Amniotic epithelial cell (primary cell): Measurements from ENCODE around the gene DUSP28.

Experiments used
- DNase-seq: peaks from one replicate; pipeline ENCODE4 v3.0.0-alpha.2; 2010; ENCODE audit warnings: low read depth

DUSP28 gene

DNA sequence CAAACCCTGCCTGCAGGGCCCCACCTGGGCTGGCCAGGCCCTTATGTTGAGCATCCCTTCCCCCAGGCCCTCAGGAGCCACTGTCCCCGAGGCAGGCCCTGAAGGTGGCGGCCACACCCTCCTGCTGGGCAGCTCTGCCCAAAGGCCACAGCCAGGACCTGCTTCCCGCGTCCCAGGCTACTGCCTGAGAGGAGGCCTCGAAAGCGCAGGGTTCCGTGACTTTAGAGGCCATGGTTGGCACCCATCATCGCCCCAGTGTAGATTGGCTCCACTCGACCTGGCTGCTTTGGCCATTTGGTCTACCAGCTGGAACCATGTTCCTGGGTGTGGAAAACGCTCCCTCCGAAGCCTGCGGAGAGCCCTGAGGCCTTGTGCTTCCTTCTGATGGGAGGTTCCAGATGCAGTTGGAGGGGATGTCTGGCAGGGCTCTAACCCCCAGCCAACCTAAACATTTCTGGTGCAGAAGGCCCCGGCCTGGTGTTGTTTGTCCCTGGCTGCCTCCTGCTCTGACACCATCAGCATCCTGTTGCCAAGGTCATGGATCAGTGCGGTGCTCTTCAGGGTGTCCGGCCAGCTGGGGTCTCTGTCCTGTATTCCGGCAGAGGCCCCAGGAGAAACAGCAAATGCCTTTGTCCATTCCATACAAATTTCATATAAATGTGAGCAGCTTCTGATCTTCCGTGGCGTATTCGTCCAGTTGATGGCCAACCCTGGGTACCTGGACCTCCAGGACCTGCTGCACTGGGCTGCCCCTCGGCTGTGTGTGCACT, 41.1 kb downstream of the DUSP28 start:
- DNase-seq: no peak

DNA sequence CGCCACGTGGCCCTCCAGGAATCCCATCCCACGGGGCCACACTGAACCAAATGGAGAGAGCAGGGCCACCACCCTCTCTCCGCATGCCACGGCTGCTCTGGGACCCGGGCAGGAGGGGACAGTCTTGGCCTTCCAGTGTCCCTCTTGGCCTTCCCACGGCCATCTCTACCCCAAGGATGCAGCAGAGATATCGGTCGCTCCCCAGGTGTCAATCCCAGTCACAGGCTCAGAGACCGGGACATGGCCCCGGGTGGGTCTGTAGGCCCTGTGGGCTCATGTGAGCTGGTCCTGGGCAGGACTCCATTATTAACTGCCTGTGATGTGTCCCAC, 41.6 kb downstream of the DUSP28 start:
- DNase-seq: no peak

DNA sequence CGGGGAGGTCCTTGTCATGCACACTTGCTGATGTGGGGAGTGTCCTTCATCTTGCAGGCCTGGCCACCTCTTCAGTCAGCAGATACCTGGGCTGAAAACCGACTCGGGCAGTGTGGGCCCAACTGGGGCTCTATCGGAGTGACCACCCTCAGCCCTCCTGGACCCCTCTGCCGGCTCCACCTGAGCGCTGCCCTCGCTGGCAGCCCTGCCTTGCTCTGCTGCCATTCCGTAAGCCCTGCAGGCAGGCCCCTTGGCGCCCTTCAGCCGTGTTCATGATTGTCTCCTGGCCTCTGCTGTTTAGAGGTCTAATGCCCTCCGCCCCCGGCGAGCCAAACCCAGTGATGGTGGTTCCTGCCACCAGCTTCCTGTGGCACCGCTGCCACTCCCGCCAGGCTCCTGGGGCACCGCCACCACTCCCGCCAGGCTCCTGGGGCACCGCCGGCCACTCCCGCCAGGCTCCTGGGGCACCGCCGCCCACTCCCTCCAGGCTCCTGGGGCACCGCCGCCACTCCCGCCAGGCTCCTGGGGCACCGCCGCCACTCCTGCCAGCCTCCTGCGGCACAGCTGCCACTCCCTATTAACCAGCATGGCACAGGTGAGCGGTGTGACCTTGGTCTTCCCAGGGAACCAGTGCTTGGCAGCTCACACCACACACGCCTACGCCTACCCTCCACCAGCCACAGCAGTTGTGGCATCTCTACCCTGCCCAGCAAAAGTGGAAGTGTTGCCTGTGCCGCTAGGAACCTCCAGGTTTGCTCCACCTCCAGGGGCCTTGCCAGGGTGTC, 42.3 kb downstream of the DUSP28 start:
- no peak for DNase-seq

DNA sequence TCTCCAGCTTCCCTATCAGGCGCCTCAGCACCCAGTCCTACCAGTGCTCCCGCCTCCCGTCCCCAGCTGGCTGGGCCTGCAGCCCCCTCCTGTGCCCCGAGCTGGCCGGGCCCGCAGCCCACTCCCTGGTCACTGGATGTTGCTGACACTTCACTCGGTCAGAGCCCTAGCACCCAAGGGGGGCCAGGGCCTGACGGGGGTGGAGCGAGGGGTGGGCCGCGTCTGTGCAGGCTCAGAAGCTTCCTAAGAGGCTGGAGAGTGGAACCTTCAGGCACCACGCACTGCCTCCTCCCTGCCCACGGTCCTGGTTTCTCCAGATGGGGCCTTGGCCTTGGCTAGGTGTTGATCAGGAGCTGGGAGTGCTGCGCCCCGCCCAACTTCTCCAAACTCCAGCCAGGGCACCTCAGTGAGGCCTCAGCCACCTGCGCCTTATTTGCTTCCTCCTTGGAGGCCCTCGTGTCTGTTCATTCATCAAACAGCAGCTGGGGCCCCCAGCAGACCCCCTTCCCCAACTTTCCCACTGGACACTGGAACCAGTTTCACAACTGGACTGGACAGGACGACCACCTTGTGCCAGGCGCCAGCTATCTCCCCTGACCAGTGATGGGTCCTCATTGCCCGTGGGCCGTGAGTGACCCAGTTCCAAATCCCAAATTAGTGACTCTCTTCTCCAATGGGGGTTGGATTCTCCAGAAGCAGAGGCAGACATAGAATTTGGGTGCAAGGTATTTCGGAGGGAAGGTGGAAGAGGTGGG, 43.1 kb downstream of the DUSP28 start:
- no peak for DNase-seq

DNA sequence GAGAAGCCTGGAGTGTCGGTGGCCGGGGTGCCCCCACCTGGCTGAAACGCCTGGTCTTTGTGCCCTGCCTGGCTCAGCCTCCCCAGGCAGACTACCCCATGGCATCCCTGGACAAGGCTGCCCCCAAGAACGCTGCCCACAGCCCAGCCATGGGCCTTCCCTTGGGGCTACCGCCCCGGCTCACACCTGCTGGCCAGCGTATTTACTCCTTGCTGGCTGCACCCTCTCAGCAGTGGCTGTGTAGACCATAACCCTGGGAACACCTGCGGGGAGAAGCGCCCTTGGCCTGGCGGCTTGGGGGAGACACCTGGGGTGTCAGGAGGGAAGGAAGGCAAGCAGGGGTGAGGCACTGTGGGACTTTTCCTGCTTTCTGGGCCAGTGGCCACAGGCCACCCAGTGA, 43.7 kb downstream of the DUSP28 start:
- DNase-seq: no peak

DNA sequence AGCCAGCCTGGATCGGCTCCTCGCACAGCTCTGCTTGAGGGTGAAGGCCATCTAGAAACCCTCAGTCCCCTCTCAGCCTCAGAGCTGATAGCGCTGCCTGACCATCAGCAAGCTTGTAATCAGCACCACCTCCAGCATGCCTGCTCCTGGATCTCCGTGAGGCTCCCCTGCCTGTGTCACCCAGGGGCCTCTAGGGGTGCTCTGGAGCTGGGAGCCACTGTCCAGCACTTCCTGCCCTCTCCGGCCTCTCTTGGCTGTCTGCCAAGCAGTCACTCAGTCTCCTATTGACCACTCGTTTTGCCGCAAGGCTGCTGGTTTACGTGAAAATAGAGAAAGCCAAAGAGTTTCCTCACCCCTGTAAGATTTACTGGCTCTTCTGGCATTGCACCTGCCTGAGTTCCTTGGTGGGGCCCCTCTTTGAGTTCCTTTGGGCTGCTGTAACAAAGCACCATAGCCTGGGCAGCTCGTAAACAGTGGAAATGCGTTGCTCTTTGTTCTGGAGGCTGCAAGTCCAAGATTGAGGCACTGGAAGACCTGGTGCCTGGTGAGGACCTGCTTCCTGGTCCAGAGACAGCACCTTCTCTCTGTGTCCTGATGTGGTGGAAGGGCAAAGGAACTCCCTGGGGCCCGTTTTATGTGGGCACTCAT, 44.3 kb downstream of the DUSP28 start:
- peak; percentile 71 for DNase-seq

DNA sequence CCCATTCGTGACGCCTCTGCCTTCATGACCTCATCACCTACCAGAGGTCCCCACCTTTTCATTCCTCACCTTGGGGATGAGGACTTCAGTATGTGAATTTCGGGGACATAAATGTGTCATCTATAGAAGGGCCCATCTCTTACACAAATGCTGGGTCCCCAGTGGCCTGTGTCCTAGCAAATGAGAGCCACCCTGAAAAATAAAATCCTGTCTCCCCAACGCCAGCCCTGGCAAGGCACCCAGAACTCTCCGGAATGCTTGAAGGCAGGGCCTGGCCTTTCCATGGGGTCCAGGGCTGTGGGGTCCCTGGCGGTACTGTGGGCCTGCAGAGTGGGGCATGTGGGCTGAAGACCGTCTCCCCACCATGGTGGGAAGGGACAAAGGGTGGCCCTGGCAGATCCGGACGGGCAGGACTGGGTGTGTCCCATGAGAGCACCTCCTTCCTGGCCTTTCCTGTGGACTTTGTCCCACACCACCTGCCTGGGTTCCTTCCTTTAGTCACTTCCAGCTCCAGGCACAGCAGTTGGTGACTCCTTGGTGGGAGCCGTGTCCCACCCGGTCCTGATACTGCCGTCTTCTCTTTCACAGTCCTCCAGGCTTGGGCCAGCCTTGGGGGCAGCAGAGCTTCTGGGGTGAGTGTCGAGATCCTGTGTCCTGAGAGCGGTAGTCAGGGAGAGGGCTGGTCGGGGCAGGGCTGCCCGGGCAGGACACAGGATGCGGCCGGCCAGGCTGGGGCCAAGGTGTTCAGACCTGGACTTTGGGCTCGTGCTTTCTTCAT, 45.0 kb downstream of the DUSP28 start:
- DNase-seq: no peak

DNA sequence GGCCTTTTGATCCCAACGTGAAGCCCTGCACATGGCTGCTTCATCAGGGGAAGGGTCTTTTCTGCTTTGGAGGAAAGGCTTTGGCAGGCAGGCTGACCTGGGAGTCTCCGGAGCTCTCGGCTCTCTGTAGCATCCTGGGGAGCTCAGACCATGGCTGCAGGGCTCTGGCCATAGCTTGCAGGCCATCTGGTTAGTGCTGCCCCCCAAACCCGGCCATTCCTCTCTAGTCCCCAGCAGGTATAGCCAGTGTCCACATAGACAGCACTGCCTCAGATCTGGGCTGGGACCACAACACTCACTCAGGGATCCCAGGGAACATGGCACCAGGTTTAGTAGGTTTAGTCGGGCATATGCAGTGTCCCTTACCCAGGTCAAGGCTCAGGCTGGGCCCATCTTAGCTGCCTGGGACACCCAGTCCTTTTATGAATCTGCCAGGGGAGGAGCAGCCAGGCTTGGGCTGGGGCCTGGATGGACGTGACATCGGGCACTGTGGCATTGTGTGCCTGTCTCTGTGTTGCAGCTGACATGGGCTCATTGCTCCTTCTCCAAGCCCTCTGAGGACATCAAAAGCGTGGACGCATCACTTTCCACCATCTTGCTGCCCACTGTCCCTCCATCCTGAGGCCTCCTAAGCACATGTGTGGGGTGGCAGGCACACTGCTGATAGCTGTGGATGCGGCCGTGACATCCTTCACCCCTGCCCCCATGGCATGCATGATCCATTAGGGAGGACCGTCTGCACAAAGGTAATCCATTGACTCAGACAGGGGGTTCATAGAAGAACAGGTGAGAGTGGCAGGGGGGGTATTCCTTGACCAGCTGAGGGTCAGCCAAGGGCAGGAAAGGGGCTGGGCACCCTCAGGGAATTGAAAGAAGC, 45.9 kb downstream of the DUSP28 start:
- no peak for DNase-seq

DNA sequence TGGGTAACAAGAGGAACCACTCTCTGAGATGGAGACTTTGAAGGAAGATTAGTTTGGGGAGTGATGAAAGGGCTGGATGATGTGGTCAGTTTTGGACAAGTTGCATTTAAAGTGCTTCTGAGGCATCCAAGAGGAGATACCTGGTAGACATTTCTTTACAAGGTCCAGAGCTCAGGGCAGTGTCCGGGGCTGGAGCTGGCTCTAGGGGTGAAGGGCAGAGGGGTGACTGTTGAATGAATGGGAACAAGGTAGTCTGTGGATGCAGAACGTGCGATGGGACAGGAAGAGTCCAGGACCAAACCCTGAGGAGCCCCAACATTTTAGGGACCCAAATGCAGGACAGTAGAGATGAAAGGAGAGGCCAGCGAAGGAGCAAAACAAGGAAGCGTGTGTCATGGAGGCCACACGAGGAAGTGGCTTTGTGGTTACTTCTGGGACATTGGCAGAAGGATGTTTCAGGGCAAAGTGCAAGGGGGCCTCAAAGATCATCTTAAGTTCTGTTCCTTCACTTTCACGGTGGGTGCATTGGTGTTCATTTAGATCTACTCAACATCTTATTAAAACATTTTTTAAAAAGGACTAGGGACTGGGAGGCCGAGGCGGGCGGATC, 51.5 kb downstream of the DUSP28 start:
- DNase-seq: no peak
